RWPE2 (cell line): ENCODE results near the gene EPB41L2.
A peak's percentile ranks its signal among the peaks of the same experiment; 100 is the strongest.

Source experiments
- ATAC-seq: fragments of 200-7000 bp; cut with Tn5 transposase; 3 replicates; pipeline ENCODE4 v1.9.1; 2021; ENCODE audit warnings: low read depth
- DNase-seq: peaks from one replicate; pipeline ENCODE4 v3.0.0-alpha.2; 2020; ENCODE audit warnings: low spot score
- H3K27ac ChIP-seq: fragments of 450-650 bp; 2 replicates; pipeline ENCODE4 v1.5.1; 2017; ENCODE audit warnings: mild to moderate bottlenecking; ENCODE audit not compliant: poor library complexity, severe bottlenecking
- H3K27me3 ChIP-seq: fragments of 250-450 bp; sonication (Bioruptor Pico); 2 replicates; pipeline ENCODE4 v1.5.1; 2021; ENCODE audit warnings: mild to moderate bottlenecking, moderate library complexity; ENCODE audit not compliant: insufficient read depth, poor library complexity, severe bottlenecking
- H3K36me3 ChIP-seq: fragments of 250-450 bp; sonication (Bioruptor Pico); 2 replicates; pipeline ENCODE4 v1.5.1; 2020; ENCODE audit warnings: low read depth, mild to moderate bottlenecking, moderate library complexity
- H3K4me1 ChIP-seq: fragments of 250-450 bp; sonication (Bioruptor Pico); 2 replicates; pipeline ENCODE4 v1.5.1; 2021; ENCODE audit warnings: mild to moderate bottlenecking, moderate library complexity; ENCODE audit not compliant: insufficient read depth, poor library complexity, severe bottlenecking
- H3K4me3 ChIP-seq: fragments of 250-450 bp; sonication (Bioruptor Pico); 2 replicates; pipeline ENCODE4 v1.5.1; 2021; ENCODE audit warnings: mild to moderate bottlenecking, moderate library complexity; ENCODE audit not compliant: severe bottlenecking
- H3K9me3 ChIP-seq: fragments of 250-450 bp; sonication (Bioruptor Pico); 2 replicates; pipeline ENCODE4 v1.5.1; 2021; ENCODE audit warnings: mild to moderate bottlenecking, moderate library complexity; ENCODE audit not compliant: severe bottlenecking
- TF ChIP-seq, protein P1 (sequence below): fragments of 450-650 bp; IDR thresholded peaks from one replicate; pipeline ENCODE4 v1.5.1; 2017; ENCODE audit warnings: mild to moderate bottlenecking, moderate library complexity; ENCODE audit not compliant: poor library complexity, severe bottlenecking

Gene EPB41L2

DNA sequence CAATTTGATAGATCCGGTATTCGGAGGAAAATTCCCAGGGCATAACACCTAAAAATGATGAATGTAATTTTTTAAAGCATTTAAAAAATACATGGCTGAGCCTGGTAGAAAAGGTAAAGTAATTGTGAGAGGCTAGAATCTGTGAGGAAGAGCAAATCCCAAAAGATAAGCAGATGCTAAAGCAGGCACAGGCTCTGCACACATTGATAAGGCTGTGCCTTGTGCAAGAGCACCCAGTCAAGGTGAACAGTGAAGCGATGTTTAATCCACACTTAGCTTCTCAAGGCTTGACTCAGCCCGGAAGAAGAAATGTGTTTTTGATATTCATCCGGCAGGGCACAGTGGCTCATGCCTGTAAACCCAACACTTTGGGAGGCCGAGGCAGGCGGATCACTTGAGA lies 5.1 kb upstream of the EPB41L2 start:
- no peaks in the 10 kb centered on the region for H3K36me3 ChIP-seq
- no peaks in the 10 kb centered on the region for H3K9me3 ChIP-seq
- no peak overlapping the region for H3K27ac ChIP-seq
- no peaks in the 10 kb centered on the region for H3K4me1 ChIP-seq
- DNase-seq (no peak), ATAC-seq (no peak)
- TF ChIP-seq, protein P1, sequence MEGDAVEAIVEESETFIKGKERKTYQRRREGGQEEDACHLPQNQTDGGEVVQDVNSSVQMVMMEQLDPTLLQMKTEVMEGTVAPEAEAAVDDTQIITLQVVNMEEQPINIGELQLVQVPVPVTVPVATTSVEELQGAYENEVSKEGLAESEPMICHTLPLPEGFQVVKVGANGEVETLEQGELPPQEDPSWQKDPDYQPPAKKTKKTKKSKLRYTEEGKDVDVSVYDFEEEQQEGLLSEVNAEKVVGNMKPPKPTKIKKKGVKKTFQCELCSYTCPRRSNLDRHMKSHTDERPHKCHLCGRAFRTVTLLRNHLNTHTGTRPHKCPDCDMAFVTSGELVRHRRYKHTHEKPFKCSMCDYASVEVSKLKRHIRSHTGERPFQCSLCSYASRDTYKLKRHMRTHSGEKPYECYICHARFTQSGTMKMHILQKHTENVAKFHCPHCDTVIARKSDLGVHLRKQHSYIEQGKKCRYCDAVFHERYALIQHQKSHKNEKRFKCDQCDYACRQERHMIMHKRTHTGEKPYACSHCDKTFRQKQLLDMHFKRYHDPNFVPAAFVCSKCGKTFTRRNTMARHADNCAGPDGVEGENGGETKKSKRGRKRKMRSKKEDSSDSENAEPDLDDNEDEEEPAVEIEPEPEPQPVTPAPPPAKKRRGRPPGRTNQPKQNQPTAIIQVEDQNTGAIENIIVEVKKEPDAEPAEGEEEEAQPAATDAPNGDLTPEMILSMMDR = no peak
- H3K27me3 ChIP-seq = no peaks in the 10 kb centered on the region
- no peak overlapping the region for H3K4me3 ChIP-seq

DNA sequence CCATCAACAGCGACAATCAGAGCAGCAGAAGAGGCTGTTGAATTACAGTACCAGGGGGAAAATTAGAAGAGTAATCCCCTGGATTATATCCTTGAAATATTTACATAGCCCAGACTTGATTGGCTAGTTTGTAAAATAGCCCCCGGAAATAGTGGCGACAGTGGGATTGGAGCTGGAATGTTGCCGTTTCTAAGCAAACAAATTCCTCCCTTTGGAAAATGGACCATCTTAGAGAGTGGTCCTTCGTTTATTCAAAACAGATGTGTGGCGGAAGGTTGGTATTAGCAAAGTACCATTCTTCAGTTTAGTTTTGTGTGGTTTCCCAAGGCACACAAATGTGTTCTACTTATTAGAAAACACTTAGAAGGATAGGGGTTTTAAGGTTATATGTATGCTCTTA lies 4.5 kb upstream of the EPB41L2 start:
- Histone ChIP-seq H3K9me3 (no peaks in the 10 kb centered on the region), H3K27me3 (no peaks in the 10 kb centered on the region), H3K36me3 (no peaks in the 10 kb centered on the region), H3K4me1 (no peaks in the 10 kb centered on the region), H3K4me3 (no peak overlapping the region), H3K27ac (no peak overlapping the region)
- DNase-seq (no peak), ATAC-seq (no peak)
- TF ChIP-seq, protein P1 = no peak

DNA sequence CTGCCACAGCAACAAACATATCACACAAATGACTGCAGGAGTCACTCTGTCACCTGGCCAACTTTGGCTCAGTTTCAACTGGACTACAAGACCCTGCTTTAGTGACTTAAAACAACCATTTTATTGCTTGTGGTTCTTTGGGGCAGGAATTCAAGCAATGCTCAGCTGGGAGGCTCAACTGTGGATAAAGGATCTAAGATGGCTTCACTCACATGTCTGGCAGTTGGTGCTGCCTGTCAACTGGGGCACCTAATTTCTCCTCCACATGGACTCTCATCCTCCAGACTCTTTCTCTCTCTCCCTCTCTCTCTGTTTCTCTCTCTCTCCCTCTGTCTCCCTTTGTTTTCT lies 2.8 kb upstream of the EPB41L2 start:
- H3K27me3 ChIP-seq = no peaks in the 10 kb centered on the region
- no peak overlapping the region for H3K27ac ChIP-seq
- TF ChIP-seq, protein P1 = no peak
- ATAC-seq (no peak), DNase-seq (no peak)
- no peaks in the 10 kb centered on the region for H3K36me3 ChIP-seq
- H3K4me3 ChIP-seq = no peak overlapping the region
- H3K9me3 ChIP-seq = no peaks in the 10 kb centered on the region
- peaks cover 4% of the 10 kb centered on the region for H3K4me1 ChIP-seq

DNA sequence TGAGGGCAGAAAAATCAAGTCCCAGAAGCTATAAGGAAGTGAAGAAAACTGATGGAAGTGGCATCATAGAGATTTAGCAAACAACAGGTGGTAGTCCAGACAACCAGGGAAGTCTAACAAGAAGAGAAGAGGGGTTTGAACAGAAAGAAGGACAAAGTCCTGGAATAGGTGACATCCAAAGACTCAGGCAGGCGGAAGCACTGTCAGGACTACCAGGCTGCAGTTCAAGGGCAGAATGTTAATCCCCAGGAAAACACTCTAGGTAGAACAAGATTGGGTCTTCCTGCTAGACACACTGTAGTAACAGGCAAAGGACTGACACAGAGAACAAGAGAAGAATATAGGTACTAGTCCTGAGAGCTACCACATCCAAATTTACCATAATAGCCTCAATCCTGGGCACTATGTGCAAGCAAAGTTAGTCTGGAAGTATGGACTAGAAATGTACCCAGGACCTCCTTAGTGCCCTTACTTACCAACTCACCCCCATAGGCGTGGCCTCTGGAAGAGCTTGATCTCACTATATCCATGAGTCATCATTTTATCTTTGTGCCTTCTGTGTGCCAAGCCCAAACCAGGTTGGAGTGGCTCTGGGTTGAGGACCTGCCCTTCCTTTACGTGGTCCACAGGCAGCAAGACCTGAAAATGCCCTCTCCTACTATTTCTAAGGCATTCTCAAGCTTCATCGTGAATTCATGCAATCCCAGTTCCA lies 2.2 kb upstream of the EPB41L2 start:
- Histone ChIP-seq H3K27ac (no peak overlapping the region), H3K27me3 (no peaks in the 10 kb centered on the region), H3K4me1 (peaks cover 7% of the 10 kb centered on the region), H3K9me3 (no peaks in the 10 kb centered on the region), H3K4me3 (no peak overlapping the region), H3K36me3 (no peaks in the 10 kb centered on the region)
- TF ChIP-seq, protein P1 = no peak
- ATAC-seq = no peak
- no peak for DNase-seq

DNA sequence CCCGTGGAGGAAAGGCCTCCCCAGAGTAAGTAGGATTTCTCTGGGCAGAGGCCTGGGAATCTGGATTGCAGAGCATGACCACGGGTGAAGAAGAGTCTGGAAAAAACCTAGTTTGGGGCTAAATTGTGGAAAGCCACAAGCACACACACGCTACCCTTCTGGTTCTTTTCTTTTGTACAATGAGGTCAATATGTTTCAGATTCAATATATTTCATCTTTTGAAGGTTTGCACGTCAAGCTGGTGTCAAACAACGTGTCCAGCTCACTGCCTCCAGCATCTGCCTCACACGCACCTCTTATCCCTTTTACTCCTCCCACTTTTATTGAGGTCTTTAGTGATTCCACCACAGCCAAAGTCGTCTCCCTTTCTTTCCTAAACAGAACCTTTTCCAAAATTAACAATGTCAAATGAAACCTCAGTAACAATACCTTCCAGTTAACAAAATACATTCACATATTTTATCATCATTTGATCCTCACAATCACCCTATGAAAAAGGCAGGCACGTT lies 773 bp upstream of the EPB41L2 start:
- no peak for ATAC-seq
- Histone ChIP-seq H3K27me3 (no peaks in the 10 kb centered on the region), H3K4me3 (peak overlapping the region; percentile 92), H3K36me3 (no peaks in the 10 kb centered on the region), H3K9me3 (no peaks in the 10 kb centered on the region), H3K4me1 (peaks cover 15% of the 10 kb centered on the region), H3K27ac (peak overlapping the region; percentile 60)
- no peak for DNase-seq
- TF ChIP-seq, protein P1 = no peak
